ENCODE results near the gene MAN2A1.

Gene MAN2A1

DNA sequence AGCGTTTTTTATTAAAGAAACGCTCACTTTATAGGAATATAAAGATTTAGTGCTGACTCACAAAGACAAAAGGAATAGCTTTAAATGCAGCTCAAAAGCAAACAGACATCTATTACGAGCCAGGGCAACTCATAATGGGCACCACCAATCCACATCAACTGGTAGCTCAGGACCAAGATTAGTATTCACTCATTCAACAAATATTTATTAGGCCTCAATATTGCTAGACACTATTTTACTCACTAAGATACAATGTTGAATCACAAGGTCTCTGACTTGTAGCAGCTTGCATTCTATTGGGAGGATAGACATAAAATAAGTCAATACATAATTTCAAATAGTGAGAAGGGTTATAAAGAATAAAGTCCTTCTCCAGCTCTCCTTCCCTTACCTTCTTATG, 8.0 kb upstream of the MAN2A1 start:
- no peak overlapping the region for H3K4me3 ChIP-seq (ENCODE audit: low read length)
- no peak overlapping the region for H3K27ac ChIP-seq (ENCODE audit: low read depth, low read length)
- WGBS = 95% methylated on average over 3 of the region's 3 CpGs

DNA sequence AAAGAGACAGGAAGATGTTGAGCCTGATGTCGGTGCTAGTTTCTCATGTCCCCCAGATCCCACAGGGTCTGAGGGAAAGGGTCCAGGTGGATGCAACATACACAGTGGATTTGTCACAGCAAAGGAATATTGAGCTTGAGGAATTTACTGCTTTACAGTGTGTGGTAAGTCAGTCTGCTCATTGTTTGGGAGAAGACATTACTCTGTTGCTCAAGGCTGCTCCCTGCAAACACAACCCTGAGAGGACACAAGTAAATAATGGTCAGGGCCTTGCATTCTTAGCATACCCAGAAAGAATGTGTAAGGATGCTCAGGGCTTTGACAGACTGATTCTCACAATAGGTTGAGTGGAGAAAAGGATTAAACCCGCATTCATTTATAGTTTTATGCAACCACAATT, 7.3 kb upstream of the MAN2A1 start:
- peaks cover 7% of the 10 kb centered on the region for H3K4me1 ChIP-seq (ENCODE audit: insufficient read depth, low read length)
- H3K9ac ChIP-seq (ENCODE audit: low read depth, low read length) = 0 out of 2 replicates have a peak overlapping the region, but pooled peaks have one; percentile 24
- H3K36me3 ChIP-seq (ENCODE audit: insufficient read depth, low read length) = no peaks in the 10 kb centered on the region
- no peaks in the 10 kb centered on the region for H3K9me3 ChIP-seq (ENCODE audit: insufficient read depth, low read depth, low read length)
- H3K27ac ChIP-seq (ENCODE audit: low read depth, low read length) = 0 out of 2 replicates have a peak overlapping the region, but pooled peaks have one; percentile 10
- no peaks in the 10 kb centered on the region for H3K27me3 ChIP-seq (ENCODE audit: insufficient read depth, low read length)
- H3K4me3 ChIP-seq (ENCODE audit: low read length) = no peak overlapping the region
- 47% methylated on average over 1 of the region's 2 CpGs for WGBS

More for the DNA sequence above, 8.0 kb upstream of the MAN2A1 start:
- H3K27me3 ChIP-seq (ENCODE audit: insufficient read depth, low read length) = no peaks in the 10 kb centered on the region
- H3K9me3 ChIP-seq (ENCODE audit: insufficient read depth, low read depth, low read length) = no peaks in the 10 kb centered on the region
- peaks cover 7% of the 10 kb centered on the region for H3K4me1 ChIP-seq (ENCODE audit: insufficient read depth, low read length)
- H3K36me3 ChIP-seq (ENCODE audit: insufficient read depth, low read length) = no peaks in the 10 kb centered on the region
- H3K9ac ChIP-seq (ENCODE audit: low read depth, low read length) = no peak overlapping the region

DNA sequence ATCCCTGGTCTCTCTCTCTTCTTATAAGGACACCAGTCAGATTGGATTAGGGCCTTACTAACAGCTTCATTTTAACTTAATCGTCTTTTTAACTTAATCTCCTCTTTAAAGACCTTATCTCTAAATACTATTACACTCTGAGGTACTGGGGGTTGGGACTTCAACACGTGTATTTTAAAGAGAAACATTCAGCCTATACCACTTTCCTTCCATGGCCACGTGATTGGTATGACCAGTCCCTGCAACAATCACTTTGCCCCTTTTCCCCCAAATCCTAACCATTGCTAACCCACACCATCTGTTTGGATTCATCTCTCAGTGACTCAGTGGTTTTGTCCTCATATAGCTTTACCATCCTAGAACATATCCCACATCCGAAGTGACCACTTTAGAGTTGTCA, 3.8 kb upstream of the MAN2A1 start:
- no peak overlapping the region for H3K4me3 ChIP-seq (ENCODE audit: low read length)
- H3K27me3 ChIP-seq (ENCODE audit: insufficient read depth, low read length) = no peaks in the 10 kb centered on the region
- H3K9ac ChIP-seq (ENCODE audit: low read depth, low read length) = no peak overlapping the region
- no peaks in the 10 kb centered on the region for H3K36me3 ChIP-seq (ENCODE audit: insufficient read depth, low read length)
- peaks cover 7% of the 10 kb centered on the region; the same call in 1 of the 2 replicates for H3K9me3 ChIP-seq (ENCODE audit: insufficient read depth, low read depth, low read length)
- no peak overlapping the region for H3K27ac ChIP-seq (ENCODE audit: low read depth, low read length)
- 92% methylated on average over 4 of the region's 4 CpGs for WGBS
- H3K4me1 ChIP-seq (ENCODE audit: insufficient read depth, low read length) = peaks cover 7% of the 10 kb centered on the region; the same call in 1 of the 2 replicates

DNA sequence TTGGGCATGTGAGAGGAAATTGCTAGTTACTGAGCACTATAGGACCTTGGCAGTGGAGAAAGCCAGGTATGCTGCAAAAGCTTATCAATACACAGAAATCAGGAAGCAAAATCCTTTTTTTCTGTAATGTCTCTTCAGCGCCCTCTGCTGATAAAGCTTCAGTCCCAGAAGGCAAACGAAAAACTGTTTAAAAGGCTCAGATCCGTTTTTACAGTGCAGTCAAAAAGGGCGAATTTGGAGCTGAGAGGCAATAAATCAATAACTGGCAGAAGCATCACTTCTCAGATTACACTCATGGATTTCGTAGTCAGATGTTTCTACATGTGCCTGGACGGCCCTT, 1.1 kb upstream of the MAN2A1 start:
- peak overlapping the region; percentile 95 for H3K4me3 ChIP-seq (ENCODE audit: low read length)
- no peaks in the 10 kb centered on the region for H3K27me3 ChIP-seq (ENCODE audit: insufficient read depth, low read length)
- peak overlapping the region; percentile 91 for H3K27ac ChIP-seq (ENCODE audit: low read depth, low read length)
- no peaks in the 10 kb centered on the region for H3K36me3 ChIP-seq (ENCODE audit: insufficient read depth, low read length)
- 21% methylated on average over 6 of the region's 6 CpGs for WGBS
- peaks cover 7% of the 10 kb centered on the region; the same call in 1 of the 2 replicates for H3K9me3 ChIP-seq (ENCODE audit: insufficient read depth, low read depth, low read length)
- H3K4me1 ChIP-seq (ENCODE audit: insufficient read depth, low read length) = peaks cover 17% of the 10 kb centered on the region
- H3K9ac ChIP-seq (ENCODE audit: low read depth, low read length) = peak overlapping the region; percentile 89; the same call in 1 of the 2 replicates

DNA sequence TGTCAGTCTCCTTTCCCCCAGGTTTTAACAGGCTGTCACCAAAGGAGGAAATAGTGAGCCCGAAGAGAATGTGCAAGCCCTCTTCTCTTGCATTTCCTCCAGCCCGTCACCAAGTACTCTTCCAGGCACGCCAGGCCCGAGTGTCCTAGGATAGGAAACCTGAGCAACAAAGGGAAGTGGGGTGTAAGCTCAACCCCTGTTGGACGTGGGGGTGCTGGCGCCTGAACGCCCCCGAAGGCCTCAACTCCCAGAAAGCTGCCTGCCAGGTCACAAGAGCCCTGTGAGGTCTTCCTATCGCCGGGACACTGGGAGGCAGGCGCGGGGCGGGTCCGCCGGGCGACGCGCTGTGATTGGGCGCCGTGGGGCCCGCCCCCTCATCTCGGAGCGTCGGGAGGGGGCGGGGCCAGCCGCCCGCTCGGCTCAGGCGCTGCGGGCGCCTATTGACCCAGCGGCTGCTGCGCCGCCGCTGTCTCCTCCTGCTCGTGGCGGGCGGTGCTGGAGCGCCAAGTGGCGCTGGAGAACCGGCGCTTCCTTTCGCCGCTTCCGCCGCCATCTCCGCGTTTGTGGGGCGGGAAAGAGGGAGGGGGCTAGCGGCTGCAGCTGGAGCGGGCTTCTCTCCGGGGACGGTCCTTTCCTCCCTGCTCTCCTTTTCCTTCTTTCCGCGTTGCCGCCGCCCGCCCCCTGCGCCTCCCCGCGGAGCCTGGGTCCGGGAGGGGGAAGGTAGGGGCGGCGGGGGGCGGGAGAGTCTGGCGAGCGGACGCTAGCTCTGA, 572 bp upstream of the MAN2A1 start:
- Histone ChIP-seq H3K9ac (ENCODE audit: low read depth, low read length) (peak overlapping the region; percentile 89), H3K27ac (ENCODE audit: low read depth, low read length) (peak overlapping the region; percentile 94), H3K9me3 (ENCODE audit: insufficient read depth, low read depth, low read length) (peaks cover 7% of the 10 kb centered on the region; the same call in 1 of the 2 replicates), H3K27me3 (ENCODE audit: insufficient read depth, low read length) (no peaks in the 10 kb centered on the region), H3K4me1 (ENCODE audit: insufficient read depth, low read length) (peaks cover 23% of the 10 kb centered on the region), H3K4me3 (ENCODE audit: low read length) (peak overlapping the region; percentile 95), H3K36me3 (ENCODE audit: insufficient read depth, low read length) (no peaks in the 10 kb centered on the region)
- WGBS = 2% methylated on average over 59 of the region's 68 CpGs

DNA sequence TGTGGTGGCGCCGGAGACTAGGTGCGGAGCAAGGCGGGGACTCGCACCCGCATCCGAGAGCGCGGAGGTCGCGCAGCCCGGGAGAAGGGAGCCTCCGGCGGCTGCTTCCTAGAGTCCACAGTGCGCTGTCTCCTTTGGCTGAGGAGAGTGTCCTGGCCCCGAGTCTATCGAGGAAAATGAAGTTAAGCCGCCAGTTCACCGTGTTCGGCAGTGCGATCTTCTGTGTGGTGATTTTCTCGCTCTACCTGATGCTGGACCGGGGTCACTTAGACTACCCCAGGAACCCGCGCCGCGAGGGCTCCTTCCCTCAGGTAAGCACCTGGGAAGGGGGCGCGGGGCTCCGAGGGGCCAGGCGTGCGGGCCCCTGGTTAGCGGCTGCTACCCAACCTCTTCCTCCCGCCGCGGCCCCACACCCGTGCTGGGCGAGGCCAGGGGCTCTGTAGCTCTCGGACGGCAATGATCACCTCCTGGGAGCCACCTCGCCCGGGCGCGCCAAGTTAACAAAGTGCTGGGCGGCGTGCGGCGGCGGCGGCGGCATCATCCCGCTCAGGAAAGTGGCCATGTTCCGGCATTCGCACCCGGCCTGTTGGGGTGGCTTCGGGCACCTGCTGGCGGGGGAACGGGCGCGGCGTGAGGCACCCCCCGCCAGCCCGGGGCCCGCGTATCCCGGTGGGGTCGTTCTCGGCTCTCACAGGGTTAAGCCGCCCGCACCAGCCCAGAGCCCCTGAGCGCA, 681 bp downstream of the MAN2A1 start:
- Histone ChIP-seq H3K9ac (ENCODE audit: low read depth, low read length) (peak overlapping the region; percentile 89), H3K36me3 (ENCODE audit: insufficient read depth, low read length) (0 out of 2 replicates have a peak, but pooled peaks cover 3% of the 10 kb centered on the region), H3K4me1 (ENCODE audit: insufficient read depth, low read length) (peaks cover 36% of the 10 kb centered on the region), H3K4me3 (ENCODE audit: low read length) (peak overlapping the region; percentile 95), H3K27me3 (ENCODE audit: insufficient read depth, low read length) (no peaks in the 10 kb centered on the region), H3K9me3 (ENCODE audit: insufficient read depth, low read depth, low read length) (peaks cover 7% of the 10 kb centered on the region; the same call in 1 of the 2 replicates), H3K27ac (ENCODE audit: low read depth, low read length) (peak overlapping the region; percentile 94)
- WGBS = under 1% methylated on average over 71 of the region's 71 CpGs

DNA sequence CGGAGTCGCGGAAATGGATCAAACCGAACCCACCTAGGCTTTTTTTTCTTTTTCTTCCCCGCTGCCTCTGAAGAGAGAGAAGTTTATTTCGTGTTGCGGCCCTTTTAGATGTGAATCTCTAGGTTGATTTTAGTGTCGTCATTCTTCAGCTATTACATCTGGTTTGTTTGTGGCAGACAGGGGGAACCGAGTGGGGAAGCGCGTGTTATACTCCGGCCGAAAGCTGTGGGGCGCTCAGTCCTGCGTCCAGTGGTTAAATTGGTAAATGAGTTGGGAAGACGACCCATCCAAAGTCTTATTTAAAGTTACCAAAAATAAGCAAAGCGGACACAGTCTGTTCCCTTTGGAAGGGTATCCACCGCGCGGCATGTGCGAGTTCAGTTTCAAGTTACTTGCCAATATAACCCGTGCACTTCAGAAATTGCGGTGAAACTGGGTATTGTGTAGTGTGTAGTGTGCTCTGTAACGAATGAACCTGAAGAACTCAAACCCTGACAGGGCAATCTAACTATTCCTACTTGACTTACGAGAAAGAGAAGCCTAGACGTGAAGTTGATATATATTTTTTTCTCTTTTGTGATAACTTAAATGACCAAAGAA, 1.3 kb downstream of the MAN2A1 start:
- Histone ChIP-seq H3K4me3 (ENCODE audit: low read length) (peak overlapping the region; percentile 95), H3K27me3 (ENCODE audit: insufficient read depth, low read length) (no peaks in the 10 kb centered on the region), H3K27ac (ENCODE audit: low read depth, low read length) (no peak overlapping the region; the same call in 1 of the 2 replicates), H3K9me3 (ENCODE audit: insufficient read depth, low read depth, low read length) (peaks cover 7% of the 10 kb centered on the region; the same call in 1 of the 2 replicates), H3K4me1 (ENCODE audit: insufficient read depth, low read length) (peaks cover 37% of the 10 kb centered on the region), H3K9ac (ENCODE audit: low read depth, low read length) (peak overlapping the region; percentile 89), H3K36me3 (ENCODE audit: insufficient read depth, low read length) (0 out of 2 replicates have a peak, but pooled peaks cover 3% of the 10 kb centered on the region)
- under 1% methylated on average over 24 of the region's 26 CpGs for WGBS

DNA sequence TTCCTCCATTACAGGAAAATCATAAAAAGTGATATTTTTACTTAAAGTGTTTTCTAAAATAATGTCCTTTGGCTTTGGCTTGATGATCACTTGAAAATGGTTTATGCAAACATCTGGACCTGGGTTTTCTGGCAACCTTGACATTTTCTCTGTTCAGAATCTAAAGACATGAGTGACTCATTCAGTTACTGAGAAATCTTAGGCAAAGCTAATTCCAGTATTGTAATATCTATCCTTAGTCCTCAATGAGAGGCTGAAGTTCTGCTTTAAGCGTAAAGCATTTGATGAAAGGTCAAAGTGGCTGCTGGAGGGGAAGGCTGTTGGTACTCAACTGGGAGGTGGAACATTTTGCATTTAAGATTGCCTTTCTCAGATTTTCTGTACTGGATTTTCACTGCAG, 2.3 kb downstream of the MAN2A1 start:
- 91% methylated on average over 1 of the region's 1 CpG for WGBS
- Histone ChIP-seq H3K4me3 (ENCODE audit: low read length) (peak overlapping the region; percentile 95), H3K27ac (ENCODE audit: low read depth, low read length) (no peak overlapping the region), H3K36me3 (ENCODE audit: insufficient read depth, low read length) (0 out of 2 replicates have a peak, but pooled peaks cover 3% of the 10 kb centered on the region), H3K9me3 (ENCODE audit: insufficient read depth, low read depth, low read length) (peaks cover 7% of the 10 kb centered on the region; the same call in 1 of the 2 replicates), H3K4me1 (ENCODE audit: insufficient read depth, low read length) (peaks cover 45% of the 10 kb centered on the region), H3K27me3 (ENCODE audit: insufficient read depth, low read length) (no peaks in the 10 kb centered on the region), H3K9ac (ENCODE audit: low read depth, low read length) (no peak overlapping the region)

DNA sequence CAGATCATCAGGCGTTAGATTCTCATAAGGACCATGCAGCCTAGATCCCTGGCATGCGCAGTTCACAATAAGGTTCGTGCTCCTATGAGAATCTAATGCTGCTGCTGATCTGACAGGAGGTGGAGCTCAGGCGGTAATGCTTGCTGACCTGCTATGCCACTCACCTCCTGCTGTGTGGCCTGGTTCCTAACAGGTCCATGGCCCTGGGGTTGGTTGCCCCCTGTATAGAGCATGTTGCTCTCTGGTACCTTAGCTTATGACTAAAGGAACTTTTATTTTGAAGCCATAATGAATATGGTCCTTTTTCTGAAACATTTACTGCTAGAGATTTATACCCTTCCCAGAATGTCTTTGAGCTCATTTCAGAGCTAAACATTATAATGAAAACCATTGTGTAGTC, 3.1 kb downstream of the MAN2A1 start:
- Histone ChIP-seq H3K9me3 (ENCODE audit: insufficient read depth, low read depth, low read length) (peaks cover 6% of the 10 kb centered on the region; the same call in 1 of the 2 replicates), H3K36me3 (ENCODE audit: insufficient read depth, low read length) (0 out of 2 replicates have a peak, but pooled peaks cover 3% of the 10 kb centered on the region), H3K4me1 (ENCODE audit: insufficient read depth, low read length) (peaks cover 53% of the 10 kb centered on the region), H3K27ac (ENCODE audit: low read depth, low read length) (no peak overlapping the region), H3K4me3 (ENCODE audit: low read length) (peak overlapping the region; percentile 34), H3K27me3 (ENCODE audit: insufficient read depth, low read length) (no peaks in the 10 kb centered on the region), H3K9ac (ENCODE audit: low read depth, low read length) (no peak overlapping the region)
- WGBS = 68% methylated on average over 4 of the region's 4 CpGs

DNA sequence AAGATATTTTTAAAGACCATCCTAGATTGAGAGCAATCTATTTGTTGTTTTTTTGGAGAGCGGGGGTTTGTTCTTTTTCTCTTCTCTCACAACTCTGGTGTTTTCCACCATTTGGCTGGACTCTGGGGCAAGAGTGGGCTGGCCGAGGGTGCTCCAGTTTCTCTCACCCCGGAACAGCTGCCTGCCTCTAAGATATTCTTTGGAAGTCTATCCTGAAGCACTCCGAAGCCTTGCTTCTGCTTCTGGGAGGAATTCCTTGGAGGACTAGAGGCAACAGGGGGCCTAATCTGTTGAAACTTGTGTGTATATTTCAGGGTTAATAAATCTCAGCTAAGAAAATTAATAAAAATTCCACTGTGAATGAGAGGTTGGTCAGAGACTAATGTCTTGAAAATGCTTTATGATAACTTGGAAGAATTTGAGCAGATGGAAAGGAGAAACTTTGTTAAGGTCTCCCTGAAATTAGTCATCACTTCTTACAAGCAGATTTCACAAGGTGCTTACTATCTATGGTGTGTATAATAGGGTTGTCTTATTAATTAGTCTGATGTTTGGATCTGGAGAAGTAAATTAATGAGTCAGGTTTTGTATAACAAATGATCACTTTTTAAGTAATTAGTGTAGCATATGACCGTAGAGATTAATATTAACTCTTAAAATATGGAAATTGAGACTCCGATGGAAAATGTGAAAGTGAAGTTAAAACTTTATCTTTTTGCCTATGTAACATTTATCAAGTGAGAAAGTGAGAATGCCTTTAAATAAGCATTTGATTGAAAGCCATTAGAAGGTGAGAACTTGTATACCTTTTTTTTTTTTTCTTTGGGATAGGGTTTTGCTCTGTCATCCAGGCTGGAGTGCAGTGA, 4.0 kb downstream of the MAN2A1 start:
- Histone ChIP-seq H3K4me1 (ENCODE audit: insufficient read depth, low read length) (peaks cover 63% of the 10 kb centered on the region), H3K27me3 (ENCODE audit: insufficient read depth, low read length) (no peaks in the 10 kb centered on the region), H3K4me3 (ENCODE audit: low read length) (peak overlapping the region; percentile 34), H3K27ac (ENCODE audit: low read depth, low read length) (no peak overlapping the region), H3K36me3 (ENCODE audit: insufficient read depth, low read length) (0 out of 2 replicates have a peak, but pooled peaks cover 3% of the 10 kb centered on the region), H3K9ac (ENCODE audit: low read depth, low read length) (no peak overlapping the region), H3K9me3 (ENCODE audit: insufficient read depth, low read depth, low read length) (no peaks in the 10 kb centered on the region)
- WGBS = 79% methylated on average over 5 of the region's 6 CpGs
